Left cardiac atrium (tissue), 4 donors: ENCODE data around the gene GOLGA6L2. TPM values are rescaled to one million over a fixed set of nuclear protein-coding genes. Genes with fewer than 3 reads are reported as not detected.
A peak's percentile ranks its signal among the peaks of the same experiment; 100 is the strongest.
"Not testable (repeated sequence)": the region's sequence is repeated elsewhere in the genome, so short reads cannot be mapped to it uniquely, and the experiment has no call there.

Source experiments
- ATAC-seq, 2 donors: fragments of 200-7000 bp; cut with Tn5 transposase; one replicate each; pipeline ENCODE4 v1.9.1; 2020; ENCODE audit warnings: mild to moderate bottlenecking in 2 of 2, moderate library complexity in 2 of 2
- DNase-seq: peaks from one replicate; pipeline ENCODE4 v3.0.0-alpha.2; 2020
- intact Hi-C, 2 donors: fragments of 100-400 bp; cut with DNase I; formaldehyde crosslinking; loops; one replicate each; pipeline versions ENCODE4 v1.14.1 to v1.15.1; 2022 to 2023
- long read RNA-seq: library from polyadenylated mRNA; unstranded; transcript quantifications from one replicate; pipeline ENCODE4 v2.0.0, GENCODE V29; 2021
- total RNA-seq, 2 donors: library from RNA; stranded (reverse); fragmentation: NEBNext Ultra II Directional; extraction: Animal tissue kit (Norgen Biotek cat#: 25700); gene quantifications; one replicate each; pipeline ENCODE4 v1.2.1, GENCODE V29; 2021
- donor health status: DM: no; HTN: yes; CAD: no.
- donor health status: DM: no; HTN: yes; CAD: no; lungs with severe emphysema.
- donor health status: DM: yes; HTN: yes; CAD: no.
- donor health status: Dilated cardiomyopathy.

GOLGA6L2 gene
- not detected for total RNA-seq
- long read RNA-seq, result 0 reads

- intact Hi-C loops, result no loop called here
- ATAC-seq (no peak), DNase-seq (no peak)
Measured at GRCh38 chr15:23447107-23447500, at the start of gene GOLGA6L2. GOLGA6L2 (minus strand) TSS chr15:23447243; CDS start chr15:23447181, 62 bp downstream.

- intact Hi-C loops, result no loop called here
- ATAC-seq (no peak), DNase-seq (no peak)
Measured at GRCh38 chr15:23484870-23485269, 37.8 kb upstream of the GOLGA6L2 start.

GRCh38 chr15:23483821-23484299 is 36.8 kb upstream of the GOLGA6L2 start:
- intact Hi-C loops, result no loop called here
- no peak for DNase-seq
- ATAC-seq, result no peak

- intact Hi-C loops, result no loop called here
- DNase-seq, result no peak
- no peak for ATAC-seq
Measured at GRCh38 chr15:23482764-23483489, 35.9 kb upstream of the GOLGA6L2 start.

- no peak for ATAC-seq
- intact Hi-C loops, result no loop called here
- no peak for DNase-seq
Measured at GRCh38 chr15:23482228-23482627, 35.2 kb upstream of the GOLGA6L2 start.

GRCh38 chr15:23477920-23478319 is 30.9 kb upstream of the GOLGA6L2 start:
- ATAC-seq, result no peak
- intact Hi-C loops, result no loop called here
- DNase-seq, result no peak

GRCh38 chr15:23472678-23473077 is 25.6 kb upstream of the GOLGA6L2 start:
- no peak for DNase-seq
- intact Hi-C loops, result no loop called here
- no peak for ATAC-seq

GRCh38 chr15:23472033-23472432 is 25.0 kb upstream of the GOLGA6L2 start:
- ATAC-seq (no peak), DNase-seq (no peak)
- intact Hi-C loops, result no loop called here

- intact Hi-C loops, result no loop called here
- ATAC-seq, result peak; percentile 22 to 63
- no peak for DNase-seq
Measured at GRCh38 chr15:23467110-23467600, 20.1 kb upstream of the GOLGA6L2 start.

GRCh38 chr15:23457890-23458289 is 10.8 kb upstream of the GOLGA6L2 start:
- intact Hi-C loops, result no loop called here
- DNase-seq (no peak), ATAC-seq (no peak)

GRCh38 chr15:23446215-23447106 is 582 bp downstream of the GOLGA6L2 start:
- ATAC-seq (no peak), DNase-seq (no peak)
- intact Hi-C loops, result no loop called here

- ATAC-seq (no peak), DNase-seq (no peak)
- intact Hi-C loops, result no loop called here
Measured at GRCh38 chr15:23444269-23444668, 2.8 kb downstream of the GOLGA6L2 start.

GRCh38 chr15:23441204-23441603 is 5.8 kb downstream of the GOLGA6L2 start:
- intact Hi-C loops, result no loop called here
- no peak for ATAC-seq
- DNase-seq, result no peak

GRCh38 chr15:23440596-23440995 is 6.4 kb downstream of the GOLGA6L2 start:
- ATAC-seq, result no peak
- no peak for DNase-seq
- intact Hi-C loops, result no loop called here

GRCh38 chr15:23439513-23439912 is 7.5 kb downstream of the GOLGA6L2 start:
- no peak for ATAC-seq
- intact Hi-C loops, result no loop called here
- DNase-seq, result no peak

GRCh38 chr15:23438816-23439466 is 8.1 kb downstream of the GOLGA6L2 start:
- ATAC-seq (no peak), DNase-seq (no peak)
- intact Hi-C loops, result no loop called here

GRCh38 chr15:23437673-23438072 is 9.4 kb downstream of the GOLGA6L2 start:
- DNase-seq, result no peak
- intact Hi-C loops, result no loop called here
- no peak for ATAC-seq

- intact Hi-C loops, result no loop called here
- DNase-seq (no peak), ATAC-seq (no peak)
Measured at GRCh38 chr15:23437146-23437545, 9.9 kb downstream of the GOLGA6L2 start.

- ATAC-seq, result no peak
- DNase-seq, result no peak
- intact Hi-C loops, result no loop called here
Measured at GRCh38 chr15:23436421-23436820, 10.6 kb downstream of the GOLGA6L2 start.

GRCh38 chr15:23434699-23435098 is 12.3 kb downstream of the GOLGA6L2 start:
- not testable (repeated sequence) for ATAC-seq, DNase-seq

More at GRCh38 chr15:23434699-23435098, 12.3 kb downstream of the GOLGA6L2 start:
- intact Hi-C loops, result not testable (repeated sequence)
